Stimulated activated CD8-positive, alpha-beta memory T cell treated with anti-CD3 and anti-CD28 coated beads, Interleukin-4, amount 100 ng/mL, for 48 hours (primary cell): Measurements from ENCODE around the gene PPM1H.
"Not testable (repeated sequence)": the region's sequence is repeated elsewhere in the genome, so short reads cannot be mapped to it uniquely, and the experiment has no call there.

Experiments used
- DNase-seq: peaks from one replicate; pipeline ENCODE4 v3.0.0-alpha.2; 2020

The PPM1H gene

DNA sequence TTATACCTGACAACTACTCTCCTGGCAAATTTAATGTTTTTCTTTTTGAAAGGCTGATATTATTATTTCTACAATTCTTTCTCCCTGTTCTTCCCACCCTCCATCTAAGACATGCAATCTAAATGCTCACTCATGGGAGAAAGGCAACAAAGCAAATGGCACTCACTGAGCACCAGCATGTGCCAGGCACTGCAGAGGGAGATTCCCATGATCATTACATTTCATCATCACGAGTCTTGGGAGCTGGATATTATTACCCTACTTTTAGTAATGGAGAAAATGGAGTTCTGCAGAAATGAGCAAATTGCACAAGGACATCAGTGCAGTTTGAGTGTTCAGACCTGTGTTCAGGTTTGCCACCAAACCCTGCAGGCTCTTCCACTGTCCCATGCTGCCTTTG, 27.9 kb downstream of the PPM1H start:
- DNase-seq: no peak

GRCh38 chr12:62903151-62903550, 31.8 kb downstream of the PPM1H start:
- no peak for DNase-seq

DNA sequence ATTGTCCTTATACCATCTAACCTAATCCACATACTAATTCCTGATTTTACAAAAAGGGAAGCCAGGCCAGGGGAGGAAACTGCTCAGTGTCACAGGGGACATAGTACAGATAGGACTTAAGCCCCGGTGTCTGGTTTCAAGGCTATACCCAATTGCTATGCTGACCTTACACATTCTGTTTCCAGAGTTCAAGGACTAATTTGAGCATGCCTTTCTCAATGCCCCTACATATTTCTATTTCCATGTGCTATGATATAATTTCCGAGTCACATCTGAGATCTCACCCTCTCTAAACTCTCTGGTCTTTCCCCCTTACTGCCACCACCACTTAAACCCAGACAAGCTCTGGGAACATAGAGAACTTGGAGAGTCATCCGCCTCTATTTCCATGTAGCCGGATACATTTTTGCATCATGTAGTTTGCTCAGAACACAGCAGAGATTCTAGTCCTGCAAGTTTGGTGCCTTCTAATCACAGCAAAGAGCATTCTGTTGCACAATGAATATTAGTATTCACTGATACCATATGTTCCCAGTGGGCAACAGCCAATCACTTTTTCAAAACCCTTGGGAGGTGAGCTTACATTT, 34.2 kb downstream of the PPM1H start:
- DNase-seq: no peak

DNA sequence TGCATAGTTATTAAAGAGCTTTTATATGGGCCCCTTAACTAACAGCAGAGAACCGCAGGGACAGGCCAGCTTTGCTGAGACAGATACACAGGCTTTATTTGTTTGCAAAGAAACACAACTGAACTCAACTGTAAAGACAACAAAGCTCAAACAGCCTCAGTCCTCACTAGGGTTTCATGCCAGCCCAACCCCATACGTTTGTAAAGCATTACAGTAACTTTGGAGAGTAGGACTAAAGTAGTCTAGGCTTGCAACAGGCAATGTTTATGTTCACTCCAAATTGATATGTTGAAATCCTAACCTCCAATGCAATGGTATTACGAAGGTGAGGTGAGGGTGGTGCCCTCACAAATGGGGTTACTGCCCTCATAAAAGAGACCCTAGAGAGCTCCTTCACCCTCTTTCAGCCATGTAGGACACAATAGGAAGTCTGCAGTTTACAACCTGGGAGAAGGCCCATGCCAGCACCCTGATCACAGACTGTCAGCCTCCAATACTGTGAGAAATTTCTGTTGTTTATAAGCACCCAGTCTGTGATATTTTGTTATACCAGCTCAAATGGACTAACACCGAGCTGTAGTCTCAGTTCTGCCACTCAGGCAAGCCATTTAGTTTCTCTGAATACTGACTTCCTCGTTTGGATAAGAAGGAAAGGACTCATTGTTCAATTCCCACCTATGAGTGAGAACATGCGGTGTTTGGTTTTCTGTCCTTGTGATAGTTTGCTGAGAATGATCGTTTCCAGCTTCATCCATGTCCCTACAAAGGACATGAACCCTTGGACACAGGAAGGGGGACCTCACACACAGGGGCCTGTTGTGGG, 35.2 kb downstream of the PPM1H start:
- DNase-seq: no peak

DNA sequence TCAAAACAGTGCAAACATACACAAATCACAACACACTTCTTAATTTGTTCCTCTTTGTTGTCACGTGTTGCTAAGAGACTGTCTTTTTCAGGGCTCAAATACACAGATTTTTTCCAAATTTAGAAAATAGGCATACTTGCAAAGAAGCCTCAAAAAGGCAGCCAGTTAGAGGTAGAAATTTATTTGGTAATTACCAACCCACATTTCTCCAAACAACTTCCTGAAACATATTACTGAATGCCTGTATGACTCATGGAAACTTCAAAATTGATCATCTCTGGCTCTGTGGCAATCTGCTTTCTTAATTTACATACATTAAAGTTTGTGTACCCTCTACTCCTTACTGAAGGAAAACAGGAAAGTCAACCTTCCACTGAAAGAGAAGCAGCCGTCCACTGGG, 36.4 kb downstream of the PPM1H start:
- no peak for DNase-seq

GRCh38 chr12:62895351-62895877, 39.5 kb downstream of the PPM1H start:
- DNase-seq: no peak

DNA sequence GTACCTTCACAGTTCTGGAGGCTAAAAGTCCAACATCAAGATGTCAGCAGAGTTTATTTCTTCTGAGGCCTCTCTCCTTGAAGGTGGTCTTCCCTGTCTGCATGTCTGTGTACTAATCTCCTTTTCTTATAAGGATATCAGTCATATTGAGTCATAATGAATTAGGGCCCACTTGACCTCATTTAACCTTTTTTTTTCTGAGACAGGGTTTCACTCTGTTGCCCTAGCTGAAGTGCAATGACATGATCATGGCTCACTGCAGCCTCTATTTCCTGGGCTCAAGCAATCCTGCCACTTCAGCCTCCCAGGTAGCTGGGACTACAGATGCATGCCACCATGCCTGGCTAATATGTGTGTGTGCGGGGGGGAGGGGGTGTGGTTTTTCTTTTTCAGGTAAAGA, 41.7 kb downstream of the PPM1H start:
- DNase-seq: no peak

- DNase-seq: no peak
Observed at GRCh38 chr12:62891805-62892549, 43.0 kb downstream of the PPM1H start.

DNA sequence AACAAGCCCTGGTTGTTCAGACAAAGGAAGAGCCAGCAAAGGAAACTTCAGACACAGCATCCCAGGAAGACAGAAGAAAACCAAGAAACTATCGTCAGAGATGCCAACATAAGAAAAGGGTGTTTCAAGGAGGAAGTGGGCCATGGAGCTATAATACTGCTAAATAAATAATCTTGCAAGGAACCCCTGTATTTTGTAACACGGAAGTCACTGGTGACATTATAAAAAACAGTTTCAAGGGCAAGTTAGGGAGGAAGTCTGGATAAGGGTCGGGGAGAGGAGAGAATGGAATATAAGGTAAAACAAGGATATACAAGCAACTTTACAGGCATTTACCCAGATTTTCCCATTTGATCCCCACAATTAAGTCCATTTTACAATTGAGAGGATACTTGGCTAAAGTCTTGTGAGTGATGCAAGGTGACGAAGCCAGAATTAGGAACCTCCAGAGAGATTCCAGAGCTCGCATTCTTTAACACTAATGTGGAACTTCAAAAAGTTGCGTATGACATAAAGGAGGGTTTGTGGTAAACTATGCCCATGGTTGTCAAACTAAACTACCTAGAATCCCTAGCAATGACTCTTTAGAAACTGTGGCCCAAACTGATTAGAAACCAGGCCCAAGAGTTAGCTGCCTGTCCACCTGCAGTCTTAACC, 46.4 kb downstream of the PPM1H start:
- DNase-seq: no peak

GRCh38 chr12:62886796-62887195, 48.2 kb downstream of the PPM1H start:
- no peak for DNase-seq

DNA sequence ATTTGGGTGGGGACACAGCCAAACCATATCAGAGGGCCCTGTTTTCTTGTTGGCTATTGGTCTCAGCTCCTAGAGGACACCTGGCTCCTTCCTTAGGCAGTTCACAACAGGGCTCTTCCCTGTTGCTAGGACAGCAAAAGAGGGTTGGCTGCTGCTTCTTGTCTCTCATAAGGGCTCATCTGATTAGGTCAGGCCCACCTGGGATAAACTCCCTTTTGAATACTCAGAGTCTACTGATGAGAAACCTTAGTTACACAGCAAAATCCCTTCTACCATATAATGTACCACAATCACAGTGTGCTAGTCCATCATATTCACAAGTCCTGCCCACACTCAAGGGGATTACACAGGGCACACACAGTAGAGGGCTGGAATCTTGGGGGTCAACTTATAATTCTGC, 49.7 kb downstream of the PPM1H start:
- no peak for DNase-seq

GRCh38 chr12:62884832-62885231, 50.1 kb downstream of the PPM1H start:
- DNase-seq: not testable (repeated sequence)

- no peak for DNase-seq
Observed at GRCh38 chr12:62882696-62883095, 52.3 kb downstream of the PPM1H start.

GRCh38 chr12:62882140-62882539, 52.8 kb downstream of the PPM1H start:
- DNase-seq: no peak

DNA sequence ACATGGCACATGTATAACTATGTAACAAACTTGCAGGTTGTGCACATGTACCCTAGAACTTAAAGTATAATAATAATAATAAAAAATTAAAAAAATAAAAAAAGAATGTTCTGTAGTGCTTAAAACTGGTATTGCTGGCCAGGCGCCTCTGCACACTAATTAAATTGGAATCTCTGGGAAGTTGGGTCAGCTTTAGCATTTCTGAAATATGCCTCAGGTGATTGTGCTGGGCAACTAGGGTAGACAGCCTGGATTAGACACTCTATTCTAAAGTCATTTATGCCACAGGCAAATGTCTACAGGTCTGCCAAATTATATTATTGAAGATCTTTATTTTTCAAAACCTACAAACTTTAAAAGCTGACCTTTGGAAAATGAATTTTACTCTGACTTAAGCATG, 55.3 kb downstream of the PPM1H start:
- no peak for DNase-seq

GRCh38 chr12:62879228-62879627, 55.7 kb downstream of the PPM1H start:
- not testable (repeated sequence) for DNase-seq

GRCh38 chr12:62878211-62878610, 56.7 kb downstream of the PPM1H start:
- no peak for DNase-seq

DNA sequence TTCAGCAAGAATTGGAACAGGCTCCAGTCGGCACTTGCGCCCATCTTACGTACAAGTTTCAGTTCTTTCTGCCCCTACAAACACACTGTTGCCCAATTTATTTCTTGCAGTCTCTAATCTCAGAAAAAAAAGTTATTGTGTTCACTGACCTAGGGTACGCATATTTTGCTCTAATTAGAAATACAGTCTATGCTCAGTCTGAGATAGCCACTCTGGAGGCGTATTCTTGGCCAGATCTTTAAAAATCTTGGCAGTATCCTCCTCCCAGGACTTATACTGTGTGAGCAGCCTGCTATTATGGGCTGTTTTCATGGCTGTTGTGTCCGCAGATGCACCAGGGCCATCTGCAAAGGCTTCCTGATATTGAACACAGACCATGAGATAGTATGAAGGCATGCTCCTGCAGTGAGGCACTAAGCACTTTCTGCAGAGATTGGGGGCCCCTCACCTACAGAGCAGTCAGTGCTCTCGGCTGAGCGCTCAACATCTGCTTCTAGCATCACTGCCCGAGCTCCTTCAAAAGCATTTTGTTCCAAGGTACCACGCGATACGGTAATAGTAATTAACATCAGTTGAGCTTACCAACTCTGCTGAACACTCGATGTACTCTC, 57.9 kb downstream of the PPM1H start:
- DNase-seq: no peak

GRCh38 chr12:62873826-62874448, 61.0 kb downstream of the PPM1H start:
- no peak for DNase-seq

- no peak for DNase-seq
Observed at GRCh38 chr12:62873116-62873825, 61.7 kb downstream of the PPM1H start.

DNA sequence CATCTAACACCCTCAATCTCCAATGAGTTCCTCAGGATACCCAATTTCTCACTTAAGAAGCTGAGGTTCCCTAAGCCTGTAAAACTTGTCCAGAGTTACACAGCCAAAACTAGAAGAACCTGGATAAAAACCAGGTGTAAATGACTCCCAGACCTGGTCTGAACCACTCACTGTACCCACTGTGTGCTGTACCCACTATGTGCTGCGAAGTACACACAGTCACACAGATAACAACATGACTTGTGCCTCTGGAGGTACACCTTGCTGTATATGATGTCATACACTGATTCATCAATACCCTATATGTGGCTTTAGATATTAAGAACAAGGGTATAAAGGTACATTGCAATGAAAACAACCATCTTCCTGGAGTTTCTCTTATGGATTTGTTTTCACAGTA, 66.1 kb downstream of the PPM1H start:
- DNase-seq: no peak
